Dedifferentiated amniotic fluid mesenchymal stem cell (primary cell): Measurements from ENCODE around the gene KASH5.

ENCODE experiments used
- DNase-seq: peaks from one replicate; pipeline ENCODE4 v3.0.0-alpha.2; 2016; ENCODE audit errors: extremely low spot score

The KASH5 gene

GRCh38 chr19:49421039-49421877 is 33.2 kb downstream of the KASH5 start:
- DNase-seq: peak; percentile 23

GRCh38 chr19:49421878-49422202 is 33.8 kb downstream of the KASH5 start:
- no peak for DNase-seq

- no peak for DNase-seq
Measured at GRCh38 chr19:49422407-49423070, 34.5 kb downstream of the KASH5 start.

GRCh38 chr19:49423071-49423984 is 35.3 kb downstream of the KASH5 start, which contains the start of gene PTH2:
Gene PTH2, minus strand, starts transcription at chr19:49423441. Its CDS starts 102 bp downstream, at chr19:49423339.
- DNase-seq: no peak

GRCh38 chr19:49423985-49424303 is 35.9 kb downstream of the KASH5 start:
- DNase-seq: no peak

- no peak for DNase-seq
Measured at GRCh38 chr19:49425178-49425577, 37.1 kb downstream of the KASH5 start, which contains the start of gene GFY. Gene GFY, plus strand, starts transcription at chr19:49425388. Its CDS starts 1,043 bp downstream, at chr19:49426431.

GRCh38 chr19:49425922-49426592 is 38.0 kb downstream of the KASH5 start:
- no peak for DNase-seq

- no peak for DNase-seq
Measured at GRCh38 chr19:49427339-49427738, 39.3 kb downstream of the KASH5 start.

GRCh38 chr19:49427855-49428546 is 40.0 kb downstream of the KASH5 start:
- DNase-seq: no peak

- no peak for DNase-seq
Measured at GRCh38 chr19:49428547-49429451, 40.8 kb downstream of the KASH5 start.

- DNase-seq: no peak
Measured at GRCh38 chr19:49430172-49430677, 42.2 kb downstream of the KASH5 start.

- DNase-seq: no peak
Measured at GRCh38 chr19:49430678-49431329, 42.8 kb downstream of the KASH5 start.

GRCh38 chr19:49431330-49431749 is 43.3 kb downstream of the KASH5 start:
- DNase-seq: no peak

GRCh38 chr19:49432141-49433073 is 44.4 kb downstream of the KASH5 start:
- no peak for DNase-seq

GRCh38 chr19:49433240-49433901 is 45.3 kb downstream of the KASH5 start:
- DNase-seq: no peak

GRCh38 chr19:49434907-49435583 is 47.0 kb downstream of the KASH5 start:
- no peak for DNase-seq

GRCh38 chr19:49435670-49436069 is 47.6 kb downstream of the KASH5 start:
- DNase-seq: no peak
